GM18867 (cell line): Measurements from ENCODE around the gene PTPRK.

ENCODE experiments used
- ATAC-seq: cut with Tn5 transposase; IDR thresholded peaks from one replicate; pipeline ENCODE4 v1.9.1; 2021; ENCODE audit warnings: mild to moderate bottlenecking, moderate library complexity; ENCODE audit not compliant: unreplicated experiment

PTPRK gene

DNA sequence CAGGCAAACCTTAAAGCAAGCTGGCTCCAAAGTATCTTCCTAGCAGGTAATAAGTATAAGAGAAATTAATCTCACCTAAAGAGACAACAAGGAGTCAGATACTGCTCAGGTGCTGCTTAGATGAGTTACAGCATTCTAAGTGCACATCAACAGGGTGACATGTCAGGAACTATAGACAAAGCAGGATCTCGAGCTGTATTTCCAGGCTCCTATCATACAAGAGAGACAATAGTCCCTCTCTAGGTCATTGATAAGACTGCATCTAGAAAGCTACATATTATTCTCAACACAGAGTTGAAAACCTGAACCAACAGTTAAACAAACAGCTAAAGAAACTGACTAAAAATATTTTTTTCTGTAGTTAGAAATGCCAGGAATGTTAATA lies 3.9 kb downstream of the PTPRK start:
- no peak for ATAC-seq

DNA sequence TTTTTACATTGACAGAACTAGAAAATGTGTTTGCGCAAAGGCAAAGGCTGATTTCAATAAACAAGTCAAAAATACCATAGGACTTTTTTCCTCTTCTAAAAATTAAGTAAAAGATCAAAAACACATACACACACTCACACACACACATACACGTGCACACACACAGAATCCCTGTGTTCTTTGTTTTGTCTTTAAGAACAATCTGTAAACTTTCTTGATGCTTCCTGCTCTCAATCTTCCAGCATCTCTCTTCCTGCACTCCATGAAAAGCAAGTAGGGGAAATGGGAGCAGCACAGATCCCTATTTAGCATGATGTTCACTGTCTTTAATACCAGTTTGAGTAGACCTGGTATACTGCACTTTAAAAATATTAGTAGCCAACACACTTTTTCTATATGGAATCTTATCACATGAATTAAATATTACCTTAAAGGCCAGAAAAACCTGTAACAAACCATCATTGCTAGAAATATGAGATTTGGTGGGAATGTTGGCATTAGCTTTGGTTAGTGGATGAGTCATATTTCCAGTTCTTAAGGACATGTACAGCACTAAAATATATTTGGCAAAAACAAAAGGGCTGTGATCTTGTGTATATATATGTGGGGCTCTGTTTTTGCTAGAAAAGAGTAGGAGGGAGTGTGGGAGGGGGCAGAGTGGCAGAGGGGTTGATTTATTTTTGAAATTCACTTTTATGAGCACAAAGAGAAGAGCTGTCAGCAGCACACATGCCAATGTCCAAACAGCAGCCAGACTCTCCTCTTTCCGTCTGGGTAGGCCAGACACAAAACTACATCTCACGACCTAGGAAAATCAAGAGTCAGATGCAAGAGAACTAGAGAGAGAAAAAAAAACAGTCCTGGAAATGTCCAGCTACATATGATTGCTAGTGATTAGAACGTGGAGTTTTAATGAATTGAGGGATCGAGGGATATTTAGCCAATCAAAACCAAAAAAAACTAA lies 4.6 kb downstream of the PTPRK start:
- ATAC-seq, result no peak

- ATAC-seq, result no peak
Measured at GRCh38 chr6:128513878-128514277, 6.5 kb downstream of the PTPRK start.

DNA sequence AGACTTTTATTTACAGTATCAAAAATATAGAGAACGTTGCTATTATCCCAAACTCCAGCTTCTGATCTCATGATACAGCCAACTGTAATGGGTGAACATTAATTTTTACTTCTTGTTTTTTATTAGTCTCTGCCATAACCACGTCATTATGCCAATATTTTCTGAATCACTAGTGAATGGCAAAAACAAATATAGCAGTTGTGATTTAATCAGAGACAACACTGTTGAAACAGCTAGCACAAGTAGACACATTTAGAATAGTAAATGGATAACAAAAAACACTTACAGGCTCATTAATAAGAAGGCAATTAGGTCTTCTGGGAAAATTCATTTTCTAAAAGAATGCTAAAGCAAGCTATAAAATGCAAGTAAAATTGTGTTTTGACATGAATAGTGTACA lies 8.1 kb downstream of the PTPRK start:
- no peak for ATAC-seq

- peak; percentile 49 for ATAC-seq
Measured at GRCh38 chr6:128511506-128511905, 8.9 kb downstream of the PTPRK start.

GRCh38 chr6:128509709-128510108 lies 10.7 kb downstream of the PTPRK start:
- ATAC-seq, result no peak

- no peak for ATAC-seq
Measured at GRCh38 chr6:128508588-128509296, 11.7 kb downstream of the PTPRK start.

DNA sequence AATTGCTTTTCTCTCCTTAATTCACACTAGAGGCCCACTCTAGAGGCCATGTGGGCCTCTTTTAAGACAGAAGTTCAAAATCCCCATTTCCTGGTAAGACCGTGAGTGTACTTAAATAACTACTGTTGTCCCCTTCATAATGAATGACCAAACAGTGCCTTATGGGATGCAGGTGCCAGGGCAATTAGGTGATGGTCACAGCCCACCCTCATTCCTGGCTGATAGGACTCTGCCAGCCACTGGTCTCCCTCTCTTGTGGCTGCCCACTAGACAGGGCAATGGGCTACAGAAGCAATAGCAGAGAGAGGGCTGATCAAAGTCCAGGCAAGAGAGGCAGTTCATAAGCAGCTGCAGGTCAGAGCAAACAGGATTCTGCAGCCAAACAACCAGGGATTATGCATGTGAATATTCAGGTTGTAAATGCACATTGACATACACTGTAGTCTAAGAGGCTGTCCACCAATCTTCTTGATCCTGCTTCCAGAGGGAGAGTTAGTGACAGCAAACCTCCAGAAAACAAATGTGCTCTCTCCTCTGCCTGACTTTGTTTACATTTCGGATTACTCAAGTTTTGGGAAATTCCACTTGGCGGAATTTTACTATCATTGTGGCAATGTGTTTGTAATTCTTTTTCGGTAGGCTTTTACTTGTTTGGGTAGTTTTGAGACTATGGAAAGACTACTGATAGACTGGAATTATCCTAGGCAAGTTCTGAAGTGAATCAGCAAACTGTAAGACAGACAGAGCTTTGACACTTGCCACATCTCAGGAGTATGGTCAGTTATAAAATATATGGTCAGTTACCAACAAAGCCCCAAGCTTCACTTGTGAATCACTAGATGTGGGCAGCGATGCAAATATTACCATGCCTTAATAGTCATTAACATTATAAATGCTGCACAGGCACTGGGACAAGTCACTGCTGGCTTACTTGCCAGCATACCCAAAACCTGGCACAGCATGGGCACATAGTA lies 12.8 kb downstream of the PTPRK start:
- ATAC-seq, result no peak

DNA sequence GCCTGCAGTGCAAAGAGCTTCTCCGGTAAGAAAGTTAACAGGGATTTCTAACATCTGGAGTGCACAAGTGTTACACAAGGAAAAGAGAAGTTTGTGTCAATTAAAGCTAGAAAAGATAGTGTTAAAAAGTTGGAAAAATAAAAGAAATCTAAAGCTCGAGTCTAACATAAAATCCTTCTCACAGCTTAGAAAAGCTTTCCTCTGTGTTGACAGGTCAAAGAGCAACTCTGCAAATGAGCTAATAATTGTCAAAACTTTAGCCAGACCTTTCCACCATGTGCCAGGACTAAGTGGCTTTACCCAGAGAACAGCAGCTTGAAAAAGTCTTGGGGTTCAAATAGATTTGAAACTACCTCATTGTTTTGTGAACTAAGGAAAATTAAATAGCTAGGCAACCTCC lies 14.8 kb downstream of the PTPRK start:
- ATAC-seq, result no peak

GRCh38 chr6:128504003-128504654 lies 16.3 kb downstream of the PTPRK start:
- ATAC-seq, result no peak

GRCh38 chr6:128500749-128501600 lies 19.4 kb downstream of the PTPRK start:
- ATAC-seq, result no peak

GRCh38 chr6:128500014-128500413 lies 20.4 kb downstream of the PTPRK start:
- no peak for ATAC-seq

- no peak for ATAC-seq
Measured at GRCh38 chr6:128499079-128499731, 21.2 kb downstream of the PTPRK start.

DNA sequence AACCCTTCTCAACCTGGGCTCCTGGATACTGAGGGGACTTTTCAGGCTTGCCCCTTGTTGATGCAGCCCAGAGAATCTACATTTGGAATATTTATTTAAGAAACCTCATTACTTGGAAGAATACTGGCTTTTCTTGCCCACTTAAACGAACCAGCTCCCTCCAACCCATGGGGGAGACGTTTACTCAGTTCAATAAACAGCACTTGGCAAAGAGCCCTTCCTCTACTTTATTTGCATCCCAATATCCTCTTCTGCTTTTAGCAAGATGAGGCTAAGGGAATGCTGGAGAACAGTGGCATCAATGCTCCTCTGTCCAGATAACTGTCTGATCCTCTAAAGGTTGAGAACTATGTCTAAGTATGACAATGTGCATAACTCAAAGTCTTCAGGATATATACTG lies 22.2 kb downstream of the PTPRK start:
- ATAC-seq, result no peak

- no peak for ATAC-seq
Measured at GRCh38 chr6:128495536-128496333, 24.7 kb downstream of the PTPRK start.

- no peak for ATAC-seq
Measured at GRCh38 chr6:128494440-128494839, 26.0 kb downstream of the PTPRK start.

DNA sequence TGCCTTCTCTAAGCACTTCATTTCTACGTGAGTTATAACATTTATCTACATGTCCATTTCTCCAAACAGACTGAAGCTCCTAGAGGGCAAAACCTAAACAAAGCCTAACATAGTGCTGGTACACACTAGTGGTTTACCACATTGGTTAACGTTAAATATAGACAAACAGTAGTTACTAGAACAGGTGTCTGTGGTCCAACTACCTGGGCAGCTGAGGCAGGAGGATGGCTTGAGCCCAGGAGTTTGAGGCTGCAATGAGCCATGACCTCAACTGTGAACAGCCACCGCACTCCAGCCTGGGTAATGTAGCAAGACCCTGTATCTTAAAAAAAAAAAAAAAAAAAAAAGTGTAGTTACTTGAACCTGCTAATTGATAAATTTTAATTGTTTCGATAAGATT lies 26.5 kb downstream of the PTPRK start:
- peak; percentile 51 for ATAC-seq

DNA sequence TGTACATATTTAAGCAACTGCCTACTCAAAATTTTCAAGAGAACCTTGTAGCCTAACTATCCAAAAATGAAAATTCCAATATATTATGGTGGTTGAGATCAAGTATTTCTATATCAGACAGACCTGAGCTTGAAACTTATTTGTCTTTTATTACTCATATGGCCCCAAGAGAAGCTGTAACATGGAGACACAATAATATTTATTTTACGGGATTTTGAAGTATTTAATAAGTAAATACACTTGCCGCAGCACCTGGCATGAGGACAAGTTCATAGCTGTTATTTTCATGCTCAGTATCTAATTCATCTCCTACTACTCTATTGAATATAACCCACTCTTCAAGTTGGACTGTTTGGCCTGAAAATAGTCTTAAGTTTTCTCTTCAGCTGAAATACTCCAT lies 28.0 kb downstream of the PTPRK start:
- no peak for ATAC-seq
